GM18520 (cell line): ENCODE results near the gene NUTM2B.
"Not testable (repeated sequence)": the region's sequence is repeated elsewhere in the genome, so short reads cannot be mapped to it uniquely, and the experiment has no call there.

ENCODE experiments used
- ATAC-seq: cut with Tn5 transposase; IDR thresholded peaks from one replicate; pipeline ENCODE4 v1.9.1; 2021; ENCODE audit not compliant: unreplicated experiment

Gene NUTM2B

GRCh38 chr10:79726620-79727019, 23.6 kb downstream of the NUTM2B start:
- not testable (repeated sequence) for ATAC-seq

- not testable (repeated sequence) for ATAC-seq
These were observed 41.8 kb downstream of the NUTM2B start for GRCh38 chr10:79744844-79745243.

GRCh38 chr10:79748510-79748909, 45.5 kb downstream of the NUTM2B start:
- peak; percentile 70 for ATAC-seq

GRCh38 chr10:79753601-79754000, 50.6 kb downstream of the NUTM2B start:
- ATAC-seq, result peak; percentile 66

GRCh38 chr10:79758297-79758993, 55.4 kb downstream of the NUTM2B start:
- not testable (repeated sequence) for ATAC-seq
